ENCODE data around the gene PDE11A. TPM values are rescaled to one million over a fixed set of nuclear protein-coding genes. Genes with fewer than 3 reads are reported as not detected.

The PDE11A gene
- total RNA-seq, 6 experiments from 2014 or later, result 1.2 to 3.1 (median 1.4) TPM

- DNase-seq, result peak; percentile 76
- H3K36me3 Mint-ChIP-seq (ENCODE audit: low read depth), result no peaks in the 10 kb centered on the region
- H3K4me3 Mint-ChIP-seq, result peak overlapping the region; percentile 72
- H3K27ac Mint-ChIP-seq, result peak overlapping the region; percentile 91
- H3K9me3 Mint-ChIP-seq, result no peaks in the 10 kb centered on the region
- no peak for TF ChIP-seq CTCF (IDR thresholded peaks at IDR 0.05)
- H3K4me1 Mint-ChIP-seq (ENCODE audit: low read depth), result peaks cover 41% of the 10 kb centered on the region
- no peaks in the 10 kb centered on the region for H3K27me3 Mint-ChIP-seq (ENCODE audit: insufficient read depth)
Observed at GRCh38 chr2:177989029-177989885, 83.3 kb downstream of the PDE11A start.

DNA sequence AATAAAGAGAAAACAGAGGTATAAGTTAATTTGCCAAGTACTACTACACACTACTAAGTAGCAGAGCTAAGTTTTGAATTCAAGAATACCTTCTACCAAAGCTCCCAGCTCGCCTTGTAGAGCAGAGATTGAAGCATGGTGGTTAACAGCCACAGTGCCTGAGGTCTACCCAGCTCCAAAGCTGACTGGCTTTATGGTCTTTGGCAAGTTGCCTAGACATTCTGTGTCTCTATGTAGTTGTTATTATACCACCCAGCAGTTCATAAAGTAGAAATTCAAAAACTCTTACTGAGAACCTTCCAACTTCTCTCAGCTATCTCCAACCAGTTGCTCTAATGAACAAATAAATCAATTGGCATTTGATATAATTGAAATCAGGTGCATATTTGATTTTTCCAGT, 87.8 kb downstream of the PDE11A start:
- H3K4me3 Mint-ChIP-seq, result no peak overlapping the region
- H3K27me3 Mint-ChIP-seq (ENCODE audit: insufficient read depth), result peaks cover 2% of the 10 kb centered on the region; the same call in 1 of the 2 replicates
- no peak overlapping the region; the same call in 1 of the 2 replicates for H3K27ac Mint-ChIP-seq
- peak; percentile 68 for DNase-seq
- H3K9me3 Mint-ChIP-seq, result no peaks in the 10 kb centered on the region
- TF ChIP-seq CTCF (IDR thresholded peaks at IDR 0.05), result no peak
- no peaks in the 10 kb centered on the region for H3K36me3 Mint-ChIP-seq (ENCODE audit: low read depth)
- peaks cover 35% of the 10 kb centered on the region for H3K4me1 Mint-ChIP-seq (ENCODE audit: low read depth)

GRCh38 chr2:177983183-177983788, 89.3 kb downstream of the PDE11A start:
- H3K4me1 Mint-ChIP-seq (ENCODE audit: low read depth), result peaks cover 20% of the 10 kb centered on the region
- no peak overlapping the region for H3K27ac Mint-ChIP-seq
- H3K4me3 Mint-ChIP-seq, result no peak overlapping the region
- H3K36me3 Mint-ChIP-seq (ENCODE audit: low read depth), result no peaks in the 10 kb centered on the region
- no peaks in the 10 kb centered on the region for H3K9me3 Mint-ChIP-seq
- peak; percentile 91 for TF ChIP-seq CTCF (IDR thresholded peaks at IDR 0.05)
- DNase-seq, result peak; percentile 58
- H3K27me3 Mint-ChIP-seq (ENCODE audit: insufficient read depth), result peaks cover 2% of the 10 kb centered on the region; the same call in 1 of the 2 replicates

- Mint-ChIP-seq H3K9me3 (no peaks in the 10 kb centered on the region), H3K27me3 (ENCODE audit: insufficient read depth) (no peaks in the 10 kb centered on the region), H3K27ac (no peak overlapping the region), H3K36me3 (ENCODE audit: low read depth) (no peaks in the 10 kb centered on the region), H3K4me1 (ENCODE audit: low read depth) (no peaks in the 10 kb centered on the region), H3K4me3 (no peak overlapping the region)
- no peak for DNase-seq
- no peak for TF ChIP-seq CTCF (IDR thresholded peaks at IDR 0.05)
Observed at GRCh38 chr2:177972782-177973181, 99.8 kb downstream of the PDE11A start.

DNA sequence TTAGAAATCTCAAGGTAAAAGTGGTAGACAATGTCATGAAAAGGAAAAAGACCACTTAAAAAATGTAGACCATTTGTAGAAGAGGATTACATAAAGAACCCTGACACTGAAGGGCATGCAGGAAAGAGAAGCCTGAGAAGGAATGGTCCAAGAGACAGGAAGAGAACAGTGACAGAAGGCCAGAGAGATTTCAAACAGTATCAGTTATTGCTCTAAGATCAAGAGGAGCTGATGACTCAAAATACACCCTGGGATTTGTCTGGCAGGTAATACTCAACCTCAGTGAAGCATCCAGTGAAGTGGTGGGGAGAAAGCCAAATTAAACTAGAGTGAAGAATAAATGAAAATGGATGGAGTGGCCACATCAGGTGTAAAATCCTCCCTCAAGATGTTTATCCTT, 100.5 kb downstream of the PDE11A start:
- no peak for DNase-seq
- Mint-ChIP-seq H3K27me3 (ENCODE audit: insufficient read depth) (no peaks in the 10 kb centered on the region), H3K4me1 (ENCODE audit: low read depth) (no peaks in the 10 kb centered on the region), H3K9me3 (no peaks in the 10 kb centered on the region), H3K27ac (no peak overlapping the region), H3K4me3 (no peak overlapping the region), H3K36me3 (ENCODE audit: low read depth) (no peaks in the 10 kb centered on the region)
- TF ChIP-seq CTCF (IDR thresholded peaks at IDR 0.05), result no peak

All from HFFc6 (cell line).